ENCODE results near the gene TOP2B. TPM values are rescaled to one million over a fixed set of nuclear protein-coding genes. Genes with fewer than 3 reads are reported as not detected.

Gene TOP2B
- total RNA-seq, 1 donor from 2014 or later = 43.2 TPM

DNA sequence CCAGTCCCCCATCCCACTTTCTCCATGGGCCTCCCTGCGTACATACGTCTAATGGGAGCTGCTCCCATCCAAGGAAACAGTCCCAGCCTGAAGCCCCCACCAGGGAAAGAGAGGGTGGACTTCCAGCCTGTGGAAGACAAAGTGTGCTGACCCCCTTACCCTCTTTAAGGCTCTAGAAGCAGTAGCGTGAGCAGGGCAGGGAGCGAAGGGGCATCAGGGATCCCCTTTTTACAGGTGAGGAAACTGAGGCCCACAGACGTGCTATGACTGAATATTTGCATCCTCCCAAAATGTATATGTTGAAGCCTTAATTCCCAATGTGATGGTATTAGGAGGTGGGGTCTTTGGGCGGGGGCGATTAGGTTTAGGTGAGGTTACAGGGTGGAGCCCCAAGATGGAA, 83.4 kb downstream of the TOP2B start:
- no peak for FAIRE-seq
- TF ChIP-seq, protein P1, sequence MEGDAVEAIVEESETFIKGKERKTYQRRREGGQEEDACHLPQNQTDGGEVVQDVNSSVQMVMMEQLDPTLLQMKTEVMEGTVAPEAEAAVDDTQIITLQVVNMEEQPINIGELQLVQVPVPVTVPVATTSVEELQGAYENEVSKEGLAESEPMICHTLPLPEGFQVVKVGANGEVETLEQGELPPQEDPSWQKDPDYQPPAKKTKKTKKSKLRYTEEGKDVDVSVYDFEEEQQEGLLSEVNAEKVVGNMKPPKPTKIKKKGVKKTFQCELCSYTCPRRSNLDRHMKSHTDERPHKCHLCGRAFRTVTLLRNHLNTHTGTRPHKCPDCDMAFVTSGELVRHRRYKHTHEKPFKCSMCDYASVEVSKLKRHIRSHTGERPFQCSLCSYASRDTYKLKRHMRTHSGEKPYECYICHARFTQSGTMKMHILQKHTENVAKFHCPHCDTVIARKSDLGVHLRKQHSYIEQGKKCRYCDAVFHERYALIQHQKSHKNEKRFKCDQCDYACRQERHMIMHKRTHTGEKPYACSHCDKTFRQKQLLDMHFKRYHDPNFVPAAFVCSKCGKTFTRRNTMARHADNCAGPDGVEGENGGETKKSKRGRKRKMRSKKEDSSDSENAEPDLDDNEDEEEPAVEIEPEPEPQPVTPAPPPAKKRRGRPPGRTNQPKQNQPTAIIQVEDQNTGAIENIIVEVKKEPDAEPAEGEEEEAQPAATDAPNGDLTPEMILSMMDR (IDR thresholded peaks at IDR 0.05; ENCODE audit: insufficient read depth, low read length, severe bottlenecking) = no peak
- Histone ChIP-seq H3K27me3 (ENCODE audit: control insufficient read depth, insufficient read depth, low read length) (no peaks in the 10 kb centered on the region), H3K36me3 (ENCODE audit: control insufficient read depth, insufficient read depth, low read length) (no peaks in the 10 kb centered on the region), H3K4me3 (ENCODE audit: low read depth, low read length) (no peak overlapping the region)
- DNase-seq (ENCODE audit: low read depth) = no peak

DNA sequence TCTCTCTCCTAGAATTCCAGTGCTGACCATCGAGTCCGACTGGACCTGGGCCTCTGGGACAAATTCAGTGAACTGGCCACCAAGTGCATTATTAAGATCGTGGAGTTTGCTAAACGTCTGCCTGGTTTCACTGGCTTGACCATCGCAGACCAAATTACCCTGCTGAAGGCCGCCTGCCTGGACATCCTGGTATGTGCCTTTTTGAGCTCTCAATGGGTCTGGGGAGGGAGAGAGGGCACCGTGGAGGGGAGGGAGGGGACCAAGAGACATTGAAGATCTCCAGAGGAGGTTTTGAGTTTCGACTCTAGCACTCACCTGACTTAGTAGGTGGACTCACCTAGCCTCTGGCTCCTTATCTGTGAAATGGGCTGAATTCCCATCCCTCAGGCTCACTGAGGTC, 84.2 kb downstream of the TOP2B start:
- DNase-seq (ENCODE audit: low read depth) = no peak
- no peaks in the 10 kb centered on the region for H3K36me3 ChIP-seq (ENCODE audit: control insufficient read depth, insufficient read depth, low read length)

DNA sequence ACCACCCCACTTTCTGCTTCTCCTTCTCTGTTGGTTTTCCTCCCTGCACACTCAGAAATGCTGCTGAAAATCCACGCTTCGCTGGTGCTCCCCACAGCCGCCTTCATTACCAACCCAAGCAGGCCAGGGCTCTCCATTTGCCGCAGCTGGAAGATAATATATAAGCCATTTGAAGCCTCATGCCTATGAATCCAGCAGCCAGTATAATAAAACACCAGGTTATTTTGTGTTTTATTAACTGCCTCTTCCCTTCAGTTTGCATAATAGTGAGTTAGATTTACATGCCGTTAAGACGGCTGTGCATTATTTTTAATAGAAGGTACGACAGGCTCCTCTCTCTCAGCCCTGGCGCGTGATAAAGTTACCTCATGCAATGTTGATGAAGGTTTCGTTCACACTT, 86.6 kb downstream of the TOP2B start:
- Histone ChIP-seq H3K27me3 (ENCODE audit: control insufficient read depth, insufficient read depth, low read length) (no peaks in the 10 kb centered on the region), H3K36me3 (ENCODE audit: control insufficient read depth, insufficient read depth, low read length) (no peaks in the 10 kb centered on the region), H3K4me3 (ENCODE audit: low read depth, low read length) (no peak overlapping the region)
- FAIRE-seq (no peak), DNase-seq (ENCODE audit: low read depth) (no peak)
- TF ChIP-seq, protein P1 (IDR thresholded peaks at IDR 0.05; ENCODE audit: insufficient read depth, low read length, severe bottlenecking) = no peak

More for the DNA sequence above, 84.2 kb downstream of the TOP2B start:
- H3K27me3 ChIP-seq (ENCODE audit: control insufficient read depth, insufficient read depth, low read length) = no peaks in the 10 kb centered on the region
- TF ChIP-seq, protein P1 (IDR thresholded peaks at IDR 0.05; ENCODE audit: insufficient read depth, low read length, severe bottlenecking) = no peak
- no peak for FAIRE-seq
- no peak overlapping the region for H3K4me3 ChIP-seq (ENCODE audit: low read depth, low read length)

DNA sequence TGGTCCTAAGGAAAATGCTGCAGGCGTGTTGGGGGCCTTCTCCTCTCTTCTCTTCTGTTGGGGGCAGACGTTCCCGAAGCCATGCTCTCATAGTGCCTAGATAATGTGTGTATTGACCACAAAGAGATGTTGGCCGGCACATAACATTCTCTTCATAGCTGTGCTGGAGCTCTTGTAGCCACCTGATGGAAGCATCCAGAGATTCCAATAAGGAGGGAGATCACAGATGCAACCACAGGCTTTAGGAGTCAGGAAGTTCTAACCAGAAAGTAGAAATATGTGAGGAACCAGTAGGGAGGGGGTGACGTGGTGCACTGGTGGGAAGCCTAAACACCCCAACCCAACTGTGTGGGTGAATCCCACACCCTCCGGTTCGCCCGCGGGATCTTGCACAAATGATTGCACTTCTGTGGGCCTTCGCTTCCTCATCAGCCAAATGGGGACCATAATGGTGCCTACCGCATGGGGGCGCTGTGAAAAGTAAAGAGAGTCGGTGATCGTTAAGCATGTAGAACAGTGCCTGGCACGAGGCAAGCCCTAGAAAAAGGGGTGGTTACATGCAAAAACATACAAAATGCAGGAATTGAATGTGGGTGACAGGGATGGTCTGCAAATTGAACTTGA, 87.8 kb downstream of the TOP2B start:
- Histone ChIP-seq H3K36me3 (ENCODE audit: control insufficient read depth, insufficient read depth, low read length) (no peaks in the 10 kb centered on the region), H3K27me3 (ENCODE audit: control insufficient read depth, insufficient read depth, low read length) (no peaks in the 10 kb centered on the region), H3K4me3 (ENCODE audit: low read depth, low read length) (no peak overlapping the region)
- DNase-seq (ENCODE audit: low read depth) = no peak
- TF ChIP-seq, protein P1 (IDR thresholded peaks at IDR 0.05; ENCODE audit: insufficient read depth, low read length, severe bottlenecking) = no peak
- no peak for FAIRE-seq

DNA sequence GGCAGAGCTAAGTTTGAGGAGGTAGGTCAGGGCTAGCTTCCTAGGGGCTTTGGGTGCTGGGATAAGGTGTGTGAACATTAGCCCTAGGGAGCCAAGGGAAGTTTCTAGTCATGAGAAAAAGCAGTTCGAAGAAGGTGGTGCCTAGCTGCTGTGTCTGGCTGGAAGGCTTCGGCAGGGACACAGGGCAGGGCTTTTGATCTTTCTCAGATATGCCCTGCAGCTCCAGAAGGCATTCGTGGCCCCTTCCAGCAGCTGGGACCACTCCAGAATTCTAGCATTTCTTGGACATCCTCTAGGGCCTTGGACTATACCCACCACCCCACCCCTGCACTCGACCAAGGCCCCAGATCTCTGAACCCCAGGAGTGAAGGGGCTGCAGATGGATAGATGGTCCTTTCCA, 88.6 kb downstream of the TOP2B start:
- no peaks in the 10 kb centered on the region for H3K27me3 ChIP-seq (ENCODE audit: control insufficient read depth, insufficient read depth, low read length)
- TF ChIP-seq, protein P1 (IDR thresholded peaks at IDR 0.05; ENCODE audit: insufficient read depth, low read length, severe bottlenecking) = no peak
- FAIRE-seq (no peak), DNase-seq (ENCODE audit: low read depth) (no peak)
- no peaks in the 10 kb centered on the region for H3K36me3 ChIP-seq (ENCODE audit: control insufficient read depth, insufficient read depth, low read length)
- H3K4me3 ChIP-seq (ENCODE audit: low read depth, low read length) = no peak overlapping the region

DNA sequence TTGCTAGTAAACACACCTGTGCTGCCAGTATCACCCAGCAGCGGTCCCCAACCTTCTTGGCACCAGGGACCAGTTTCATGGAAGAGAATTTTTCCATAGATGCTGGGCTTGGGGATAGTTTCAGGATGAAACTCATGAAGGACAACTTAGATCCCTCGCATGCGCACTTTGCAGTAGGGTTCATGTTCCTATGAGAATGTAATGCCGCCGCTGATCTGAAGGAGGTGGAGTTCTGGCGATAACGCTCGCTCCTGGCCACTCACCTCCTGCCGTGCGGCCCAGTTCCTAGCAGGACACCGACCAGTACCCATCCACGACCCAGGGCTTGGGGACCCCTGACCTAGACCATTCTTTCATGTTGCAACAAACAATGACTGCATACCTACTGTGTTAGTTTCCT, 89.7 kb downstream of the TOP2B start:
- TF ChIP-seq, protein P1 (IDR thresholded peaks at IDR 0.05; ENCODE audit: insufficient read depth, low read length, severe bottlenecking) = no peak
- FAIRE-seq (no peak), DNase-seq (ENCODE audit: low read depth) (no peak)
- Histone ChIP-seq H3K36me3 (ENCODE audit: control insufficient read depth, insufficient read depth, low read length) (no peaks in the 10 kb centered on the region), H3K27me3 (ENCODE audit: control insufficient read depth, insufficient read depth, low read length) (no peaks in the 10 kb centered on the region), H3K4me3 (ENCODE audit: low read depth, low read length) (no peak overlapping the region)

Measured in bronchial epithelial cell (primary cell).